Natural killer cell treated with Interleukin-12 subunit alpha and Interleukin-12 subunit beta and Interleukin-15 and Interleukin-18, amount 100 ng/mL, for 72 hours (primary cell): ENCODE measurements around the gene PLEKHA8. TPM values are rescaled to one million over a fixed set of nuclear protein-coding genes. Genes with fewer than 3 reads are reported as not detected.

Experiments used
- ATAC-seq, 2 donors: fragments of 150-1000 bp; cut with Tn5 transposase in 1 of 2; sonication (Bioruptor Pico), chemical (Tn5 transposase) in 1 of 2; 2 replicates each; pipeline ENCODE4 v1.10.0; 2021
- DNase-seq: peaks from one replicate; pipeline ENCODE4 v3.0.0; 2022; ENCODE audit warnings: low spot score
- H3K27ac Mint-ChIP-seq, 2 donors: 1 replicate in 1 of 2; 2 replicates in 1 of 2; pipeline ENCODE4 v1.8.0; 2022; ENCODE audit warnings: mixed read lengths in 2 of 2, mild to moderate bottlenecking in 1 of 2, moderate library complexity in 1 of 2
- H3K27me3 Mint-ChIP-seq, 2 donors: 1 replicate in 1 of 2; 2 replicates in 1 of 2; pipeline ENCODE4 v1.8.0; 2022; ENCODE audit warnings: mixed read lengths in 2 of 2
- H3K36me3 Mint-ChIP-seq: one replicate; pipeline ENCODE4 v1.8.0; 2022; ENCODE audit warnings: mixed read lengths
- H3K4me1 Mint-ChIP-seq, 2 donors: 1 replicate in 1 of 2; 2 replicates in 1 of 2; pipeline ENCODE4 v1.8.0; 2022; ENCODE audit warnings: low read depth in 2 of 2, mixed read lengths in 2 of 2, mild to moderate bottlenecking in 1 of 2
- H3K4me3 Mint-ChIP-seq: one replicate; pipeline ENCODE4 v1.8.0; 2022; ENCODE audit warnings: mixed read lengths
- H3K9me3 Mint-ChIP-seq: 2 replicates; pipeline ENCODE4 v1.8.0; 2022; ENCODE audit warnings: mixed read lengths
- total RNA-seq, 2 donors: library from RNA; stranded (reverse); gene quantifications; one replicate each; pipeline ENCODE4 v1.2.3, GENCODE V29; 2022

The PLEKHA8 gene, protein sequence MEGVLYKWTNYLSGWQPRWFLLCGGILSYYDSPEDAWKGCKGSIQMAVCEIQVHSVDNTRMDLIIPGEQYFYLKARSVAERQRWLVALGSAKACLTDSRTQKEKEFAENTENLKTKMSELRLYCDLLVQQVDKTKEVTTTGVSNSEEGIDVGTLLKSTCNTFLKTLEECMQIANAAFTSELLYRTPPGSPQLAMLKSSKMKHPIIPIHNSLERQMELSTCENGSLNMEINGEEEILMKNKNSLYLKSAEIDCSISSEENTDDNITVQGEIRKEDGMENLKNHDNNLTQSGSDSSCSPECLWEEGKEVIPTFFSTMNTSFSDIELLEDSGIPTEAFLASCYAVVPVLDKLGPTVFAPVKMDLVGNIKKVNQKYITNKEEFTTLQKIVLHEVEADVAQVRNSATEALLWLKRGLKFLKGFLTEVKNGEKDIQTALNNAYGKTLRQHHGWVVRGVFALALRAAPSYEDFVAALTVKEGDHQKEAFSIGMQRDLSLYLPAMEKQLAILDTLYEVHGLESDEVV
- 10 to 100 TPM; 15.0 to 17.1 TPM for total RNA-seq

DNA sequence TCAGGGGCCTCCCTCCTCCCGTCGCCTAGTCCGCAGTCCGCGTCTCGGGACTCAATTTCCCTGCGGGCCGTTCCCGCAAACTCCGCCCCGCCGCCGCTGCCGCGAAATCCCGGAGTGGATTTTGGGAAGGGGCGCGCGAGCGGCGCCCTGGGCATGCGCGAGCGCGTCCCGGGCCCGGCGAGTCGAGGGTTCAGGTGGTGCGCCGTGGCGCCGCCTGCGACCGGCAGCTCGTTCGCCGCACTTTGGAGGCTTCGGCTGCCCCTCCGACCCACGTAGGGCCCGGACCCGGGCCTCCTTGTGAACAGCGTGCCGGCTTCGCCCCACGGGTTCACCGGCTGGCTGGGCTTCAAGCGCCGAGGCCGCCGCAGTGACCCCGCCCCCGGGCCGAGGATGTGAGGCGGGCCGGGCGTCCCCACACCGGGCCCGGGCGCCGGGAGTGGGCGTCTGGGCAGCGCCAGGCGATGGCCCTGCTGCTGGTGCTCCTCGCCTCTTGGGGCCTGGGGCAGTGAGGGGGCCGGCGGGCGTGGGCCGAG lies at the start of gene PLEKHA8:
Gene PLEKHA8, plus strand, starts transcription at position 197 of the 533 bp plus-strand sequence. CDS start 351 bp downstream, outside the sequence.
- Mint-ChIP-seq H3K27ac (peak within 1 kb of the TSS; percentile 89 to 96), H3K4me3 (peak within 1 kb of the TSS; percentile 92), H3K36me3 (no peaks in the 10 kb centered on the region), H3K27me3 (no peaks in the 10 kb centered on the region), H3K9me3 (no peaks in the 10 kb centered on the region), H3K4me1 (peaks cover 35 to 49% of the 10 kb centered on the region in 2 donors)
- peak; percentile 93 for DNase-seq
- peak; percentile 77 to 82 for ATAC-seq

DNA sequence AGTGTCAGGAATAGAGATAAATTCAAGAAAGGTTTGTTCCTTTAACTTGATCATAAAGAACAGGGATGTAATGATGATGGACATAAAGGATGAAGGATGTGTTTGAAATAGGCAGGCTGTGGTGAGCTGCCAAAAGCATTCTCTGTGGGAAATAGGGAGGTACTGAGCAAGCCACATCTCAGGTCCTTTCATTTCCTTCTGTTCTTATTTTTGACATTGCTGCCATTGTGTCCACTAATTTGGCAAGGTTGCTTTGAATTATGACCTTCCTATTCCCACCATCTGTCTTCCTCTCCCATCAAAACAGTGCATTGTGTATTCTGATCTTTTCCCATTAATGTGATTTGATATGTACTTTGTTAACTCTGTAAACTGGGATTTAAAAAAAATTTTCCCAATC lies 48.1 kb upstream of the PLEKHA8 start:
- H3K27me3 Mint-ChIP-seq: no peaks in the 10 kb centered on the region
- H3K36me3 Mint-ChIP-seq: no peaks in the 10 kb centered on the region
- no peaks in the 10 kb centered on the region for H3K9me3 Mint-ChIP-seq
- peaks cover 0 to 6% of the 10 kb centered on the region in 2 donors for H3K4me1 Mint-ChIP-seq
- no peak overlapping the region for H3K27ac Mint-ChIP-seq
- no peak overlapping the region for H3K4me3 Mint-ChIP-seq
- DNase-seq: no peak
- ATAC-seq: no peak

DNA sequence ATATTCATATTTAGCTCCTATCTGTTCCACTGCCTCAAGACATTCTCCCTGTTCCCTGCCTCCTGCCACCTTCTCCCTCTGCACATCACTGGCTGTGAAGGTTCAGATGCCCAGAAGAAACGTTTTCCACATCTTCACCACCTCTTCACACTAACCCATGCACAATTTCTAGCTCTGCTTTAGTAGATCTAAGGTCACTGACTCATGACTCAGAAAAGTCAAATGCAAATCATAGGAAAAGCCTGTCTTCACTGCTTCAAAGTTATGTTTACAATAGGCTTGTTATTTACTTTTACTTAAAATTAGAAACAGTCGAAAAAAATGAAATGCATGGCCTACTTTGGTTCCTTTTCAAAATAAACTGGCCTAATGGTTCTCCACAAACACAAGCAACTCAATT lies 41.1 kb upstream of the PLEKHA8 start:
- no peak for ATAC-seq
- H3K9me3 Mint-ChIP-seq: no peaks in the 10 kb centered on the region
- peaks cover 0 to 28% of the 10 kb centered on the region in 2 donors for H3K27me3 Mint-ChIP-seq
- peaks cover 27% of the 10 kb centered on the region in 2 donors for H3K4me1 Mint-ChIP-seq
- DNase-seq: no peak
- H3K27ac Mint-ChIP-seq: peak overlapping the region; percentile 3 to 81
- no peaks in the 10 kb centered on the region for H3K36me3 Mint-ChIP-seq
- H3K4me3 Mint-ChIP-seq: no peak overlapping the region

DNA sequence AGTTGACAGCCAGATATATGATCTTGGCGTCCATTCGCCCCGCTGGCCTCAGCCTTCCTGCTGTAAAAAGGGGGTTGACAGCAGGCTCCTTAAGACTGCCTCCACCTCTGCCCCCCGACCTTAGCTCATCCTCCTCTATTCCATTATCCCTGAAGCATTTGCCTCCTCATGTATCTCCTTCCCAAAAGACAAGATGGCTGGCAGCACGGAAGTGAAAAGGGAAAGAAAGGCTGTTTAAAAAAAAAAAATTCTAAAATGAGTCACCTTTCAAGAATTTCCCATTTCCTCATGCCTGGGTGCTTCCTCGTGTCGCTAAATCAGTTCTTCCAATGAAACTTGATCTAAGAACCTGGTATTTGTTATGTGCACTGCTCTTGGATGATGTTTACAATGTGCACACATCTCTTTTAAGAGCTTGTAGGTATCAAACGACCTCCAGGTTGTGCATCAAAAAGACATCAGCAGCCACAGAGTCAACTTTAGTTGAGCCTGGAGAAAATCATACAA lies 40.3 kb upstream of the PLEKHA8 start:
- Mint-ChIP-seq H3K27ac (peak overlapping the region; percentile 81 to 89), H3K36me3 (no peaks in the 10 kb centered on the region), H3K27me3 (peaks cover 0 to 28% of the 10 kb centered on the region in 2 donors), H3K9me3 (no peaks in the 10 kb centered on the region), H3K4me3 (peak overlapping the region; percentile 87), H3K4me1 (peaks cover 27% of the 10 kb centered on the region in 2 donors)
- ATAC-seq: no peak
- no peak for DNase-seq

DNA sequence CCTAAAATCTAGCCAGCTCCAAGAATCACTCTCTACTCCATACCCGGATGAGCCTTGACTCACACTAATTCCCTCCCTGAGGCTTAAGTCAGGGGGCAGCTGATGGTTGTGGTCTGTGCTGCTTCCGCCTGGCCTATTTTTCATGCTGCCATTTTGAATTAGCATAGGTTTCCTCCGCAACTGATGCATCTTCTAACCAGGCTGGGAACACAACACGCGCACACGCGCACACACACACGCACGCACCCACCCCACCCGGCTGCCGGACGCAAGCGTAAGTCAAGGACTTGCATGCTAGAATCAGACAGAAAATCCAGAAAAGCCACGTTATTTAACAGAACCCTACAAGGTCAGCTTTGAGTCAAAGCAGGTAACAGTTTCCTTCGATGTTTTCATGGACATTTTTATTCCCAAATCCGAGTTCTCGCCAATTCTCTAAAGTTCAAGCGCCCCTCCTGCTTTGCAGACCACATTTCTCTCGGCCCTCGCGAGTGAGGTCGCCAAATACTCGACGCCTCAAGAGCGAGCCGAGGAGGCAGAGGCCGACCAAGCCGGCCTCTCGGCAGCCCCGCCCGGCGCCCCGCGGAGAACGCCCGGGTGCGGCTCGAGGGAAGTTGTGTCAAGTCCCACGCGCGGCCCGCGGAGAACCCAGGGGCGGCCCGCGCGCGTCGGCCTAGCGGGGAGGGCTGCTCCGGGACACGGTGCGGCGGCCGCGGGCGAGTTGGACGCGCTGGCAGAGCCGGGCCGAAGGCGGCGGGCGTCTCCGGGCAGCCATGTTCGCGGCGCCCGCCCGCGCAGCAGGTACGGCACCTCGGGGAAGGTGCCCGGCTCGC lies 39.6 kb upstream of the PLEKHA8 start:
- DNase-seq (peak; percentile 69), ATAC-seq (peak; percentile 73 to 77)
- Mint-ChIP-seq H3K4me1 (peaks cover 26 to 27% of the 10 kb centered on the region in 2 donors), H3K9me3 (no peaks in the 10 kb centered on the region), H3K27me3 (peaks cover 0 to 28% of the 10 kb centered on the region in 2 donors), H3K4me3 (peak overlapping the region; percentile 87), H3K36me3 (no peaks in the 10 kb centered on the region), H3K27ac (peak overlapping the region; percentile 81 to 89)

DNA sequence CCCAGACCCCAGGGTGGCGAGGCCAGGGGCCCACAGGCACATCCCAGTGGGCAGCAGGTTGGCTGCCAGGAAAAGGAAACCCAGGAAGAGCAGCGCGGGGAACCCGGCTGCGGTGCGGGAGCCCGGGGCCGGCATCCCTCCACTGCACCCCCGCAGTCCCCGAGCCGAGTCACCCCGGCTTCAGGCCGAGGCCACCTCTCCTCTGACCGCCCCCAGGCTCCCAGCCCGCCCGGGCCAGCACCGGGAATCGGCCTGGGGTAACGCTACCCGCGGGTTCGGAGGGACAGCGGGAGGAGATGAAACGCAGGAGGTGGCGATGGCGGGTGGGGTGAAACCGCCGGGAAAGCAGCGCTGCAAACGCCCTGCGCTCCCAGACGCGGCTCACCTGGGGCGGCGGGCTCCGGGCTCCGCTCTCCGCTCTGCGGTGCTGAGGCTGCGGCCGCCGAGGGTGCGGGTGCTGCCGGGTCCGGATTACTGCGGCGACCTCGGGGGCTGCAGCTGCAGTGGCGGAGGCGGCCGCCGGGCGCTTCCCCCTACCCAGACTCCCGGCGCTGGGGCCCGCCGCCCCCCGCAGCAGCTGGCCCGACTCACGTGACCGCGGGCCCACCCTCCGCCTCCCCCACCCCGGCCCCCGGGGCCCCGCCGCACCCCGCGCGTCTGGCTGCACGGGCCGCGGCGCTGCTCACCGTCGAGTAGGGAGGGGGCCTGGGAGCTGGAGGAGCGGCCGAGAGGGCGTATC lies 38.8 kb upstream of the PLEKHA8 start, which contains the start of gene SCRN1:
Gene SCRN1, minus strand, starts transcription at position 545 of the 739 bp plus-strand sequence. CDS start 20,734 bp downstream, outside the sequence.
- no peaks in the 10 kb centered on the region for H3K36me3 Mint-ChIP-seq
- H3K27me3 Mint-ChIP-seq: peaks cover 0 to 28% of the 10 kb centered on the region in 2 donors
- peaks cover 24 to 27% of the 10 kb centered on the region in 2 donors for H3K4me1 Mint-ChIP-seq
- peak within 1 kb of the TSS; percentile 81 to 89 for H3K27ac Mint-ChIP-seq
- peak within 1 kb of the TSS; percentile 87 for H3K4me3 Mint-ChIP-seq
- DNase-seq (peak; percentile 64), ATAC-seq (peak; percentile 56 to 73)
- H3K9me3 Mint-ChIP-seq: no peaks in the 10 kb centered on the region

DNA sequence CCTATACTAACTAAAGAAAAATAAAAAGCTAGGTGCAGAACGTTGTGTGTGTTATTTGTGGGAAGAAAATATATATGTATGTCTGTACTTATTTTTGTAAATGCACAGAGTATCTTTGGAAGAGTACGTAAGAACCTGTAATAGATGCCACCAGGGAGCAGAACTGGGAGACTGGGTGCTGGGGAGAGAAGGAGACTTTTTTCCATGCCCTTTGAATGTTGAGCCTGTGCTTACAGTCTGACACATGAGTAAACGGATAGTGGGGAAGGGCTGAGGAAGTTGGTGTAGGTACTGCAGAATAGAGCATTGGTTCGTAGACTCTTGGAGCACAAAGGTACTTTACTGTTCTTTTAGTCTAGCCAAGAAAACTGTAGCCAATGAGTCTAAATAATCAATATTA lies 37.3 kb upstream of the PLEKHA8 start:
- Mint-ChIP-seq H3K4me3 (no peak overlapping the region), H3K36me3 (no peaks in the 10 kb centered on the region), H3K27ac (peak overlapping the region in 1 of 2 donors; percentile 82), H3K9me3 (no peaks in the 10 kb centered on the region), H3K27me3 (peaks cover 0 to 28% of the 10 kb centered on the region in 2 donors), H3K4me1 (peaks cover 18 to 21% of the 10 kb centered on the region in 2 donors)
- no peak for DNase-seq
- no peak for ATAC-seq

DNA sequence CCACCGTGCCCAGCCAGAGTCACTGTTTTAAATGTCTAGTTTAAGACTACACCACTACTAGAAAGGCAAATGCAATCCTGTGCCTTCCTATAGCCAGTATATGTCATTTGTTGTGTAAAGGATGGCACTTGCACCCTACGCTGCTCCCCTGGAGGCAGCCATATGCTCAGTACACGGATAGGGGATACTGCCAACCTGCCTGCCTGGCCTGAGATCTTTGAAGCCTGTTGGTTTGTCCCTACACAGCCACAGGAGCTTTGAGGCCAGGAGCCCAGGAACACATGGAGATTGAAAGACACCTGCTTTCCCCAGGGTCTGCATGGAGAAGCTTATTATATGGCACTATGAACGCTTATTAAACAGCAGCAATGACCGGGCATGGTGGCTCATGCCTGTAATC lies 36.3 kb upstream of the PLEKHA8 start:
- peaks cover 3 to 34% of the 10 kb centered on the region in 2 donors for H3K27me3 Mint-ChIP-seq
- peaks cover 18 to 19% of the 10 kb centered on the region in 2 donors for H3K4me1 Mint-ChIP-seq
- no peak for ATAC-seq
- no peak for DNase-seq
- H3K36me3 Mint-ChIP-seq: peaks cover 7% of the 10 kb centered on the region
- H3K9me3 Mint-ChIP-seq: peaks cover 4% of the 10 kb centered on the region
- H3K4me3 Mint-ChIP-seq: no peak overlapping the region
- H3K27ac Mint-ChIP-seq: no peak overlapping the region

DNA sequence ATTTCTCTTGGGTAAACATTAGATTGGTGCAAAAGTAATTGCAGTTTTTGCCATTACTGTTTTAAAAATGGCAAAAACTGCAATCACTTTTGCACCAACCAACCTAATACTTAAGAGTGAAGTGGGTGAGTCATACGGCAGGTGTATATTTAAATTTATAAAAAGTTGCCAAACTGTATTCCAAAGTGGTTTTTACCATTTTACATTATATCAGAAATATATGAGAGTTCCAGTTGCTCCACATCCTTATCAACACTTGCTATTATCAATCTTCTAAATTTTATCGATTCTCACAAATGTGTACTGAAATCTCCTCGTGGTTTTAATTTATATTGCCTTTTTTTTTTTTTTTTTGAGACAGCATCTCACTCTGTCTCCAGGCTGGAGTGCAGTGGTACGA lies 35.1 kb upstream of the PLEKHA8 start:
- no peak for DNase-seq
- H3K27me3 Mint-ChIP-seq: peaks cover 3 to 31% of the 10 kb centered on the region in 2 donors
- peaks cover 9 to 10% of the 10 kb centered on the region in 2 donors for H3K4me1 Mint-ChIP-seq
- no peak for ATAC-seq
- H3K9me3 Mint-ChIP-seq: peaks cover 4% of the 10 kb centered on the region
- H3K36me3 Mint-ChIP-seq: peaks cover 13% of the 10 kb centered on the region
- no peak overlapping the region for H3K27ac Mint-ChIP-seq
- no peak overlapping the region for H3K4me3 Mint-ChIP-seq

DNA sequence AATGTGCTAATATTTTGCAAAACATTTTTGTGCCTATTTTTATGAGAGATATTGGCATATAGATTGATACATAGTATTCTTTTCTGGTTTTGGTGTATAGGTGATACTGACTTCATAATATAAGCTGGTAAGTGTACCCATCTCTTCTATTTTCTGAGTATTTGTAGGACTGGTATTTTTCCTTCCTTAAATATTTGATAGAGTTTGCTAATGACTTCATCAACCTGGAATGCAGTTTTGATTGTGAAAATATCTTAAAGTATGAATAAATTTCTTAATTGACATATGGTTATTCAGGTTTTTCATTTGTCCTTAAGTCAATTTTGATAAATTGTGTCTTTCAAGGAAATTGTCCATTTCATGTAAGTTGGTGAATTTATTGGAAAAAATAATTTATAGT lies 32.6 kb upstream of the PLEKHA8 start:
- ATAC-seq: no peak
- Mint-ChIP-seq H3K27ac (no peak overlapping the region), H3K27me3 (peaks cover 3 to 21% of the 10 kb centered on the region in 2 donors), H3K4me1 (no peaks in the 10 kb centered on the region), H3K9me3 (peaks cover 4% of the 10 kb centered on the region), H3K36me3 (peaks cover 13% of the 10 kb centered on the region), H3K4me3 (no peak overlapping the region)
- no peak for DNase-seq

DNA sequence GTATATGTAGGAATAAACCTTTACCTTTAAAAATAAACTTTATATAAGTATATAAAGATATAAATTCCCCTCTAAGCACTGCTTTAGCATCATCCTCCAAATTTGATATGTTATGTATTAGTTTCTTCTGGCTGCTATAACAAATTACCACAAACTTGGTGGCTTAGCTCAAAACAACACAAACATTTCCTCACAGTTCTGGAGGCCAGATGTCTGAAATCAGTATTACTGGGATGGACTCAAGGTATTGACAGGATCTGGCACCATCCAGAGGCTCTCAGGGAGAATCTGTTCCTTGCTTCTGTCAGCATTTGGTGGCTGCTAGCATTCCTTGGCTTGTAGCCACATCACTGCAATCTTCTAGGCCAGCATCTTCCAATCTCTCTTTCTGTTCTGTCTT lies 31.9 kb upstream of the PLEKHA8 start:
- peaks cover 3 to 15% of the 10 kb centered on the region in 2 donors for H3K27me3 Mint-ChIP-seq
- H3K9me3 Mint-ChIP-seq: peaks cover 4% of the 10 kb centered on the region
- DNase-seq: no peak
- H3K4me3 Mint-ChIP-seq: no peak overlapping the region
- no peak for ATAC-seq
- peaks cover 13% of the 10 kb centered on the region for H3K36me3 Mint-ChIP-seq
- no peaks in the 10 kb centered on the region for H3K4me1 Mint-ChIP-seq
- H3K27ac Mint-ChIP-seq: no peak overlapping the region

DNA sequence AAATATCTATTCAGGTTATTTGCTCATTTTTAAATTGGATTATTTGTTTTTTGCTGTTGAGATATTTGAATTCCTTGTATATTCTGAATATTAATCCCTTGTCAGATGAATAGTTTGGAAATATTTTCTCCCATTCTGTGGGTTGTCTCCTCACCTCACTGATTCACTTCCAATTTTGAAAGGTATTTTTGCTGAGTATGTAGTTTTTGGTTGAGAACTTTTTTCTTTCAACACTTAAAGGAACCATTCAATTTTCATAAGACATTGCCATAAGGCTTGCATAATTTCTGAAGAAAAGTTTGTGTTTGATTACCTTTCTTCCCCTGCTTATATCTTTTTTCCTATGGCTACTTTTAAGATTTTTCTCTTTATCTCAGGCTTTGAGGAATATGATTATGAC lies 29.7 kb upstream of the PLEKHA8 start:
- no peaks in the 10 kb centered on the region for H3K4me1 Mint-ChIP-seq
- ATAC-seq (no peak), DNase-seq (no peak)
- H3K27ac Mint-ChIP-seq: no peak overlapping the region
- H3K9me3 Mint-ChIP-seq: peaks cover 4% of the 10 kb centered on the region
- H3K36me3 Mint-ChIP-seq: peaks cover 13% of the 10 kb centered on the region
- no peak overlapping the region for H3K4me3 Mint-ChIP-seq
- H3K27me3 Mint-ChIP-seq: peaks cover 3 to 15% of the 10 kb centered on the region in 2 donors

DNA sequence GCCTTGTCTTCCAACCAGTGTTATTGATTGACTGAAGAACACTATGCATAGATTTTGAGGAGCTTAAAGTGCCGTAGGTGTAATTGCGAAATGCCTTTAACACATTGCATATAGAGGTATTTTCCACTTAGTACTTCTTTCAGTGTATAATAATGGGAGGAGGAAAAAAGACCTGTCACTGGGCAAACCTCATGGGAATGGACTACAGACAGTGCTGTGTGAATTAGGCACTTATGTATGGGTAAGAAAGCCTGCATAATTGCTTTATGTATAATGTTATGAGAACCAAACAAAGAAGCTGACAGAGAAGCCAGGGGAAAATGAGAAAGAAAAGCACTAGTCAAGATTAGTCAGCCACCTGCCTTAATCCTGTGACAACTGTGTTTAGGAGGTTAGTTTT lies 26.2 kb upstream of the PLEKHA8 start:
- Mint-ChIP-seq H3K27me3 (peaks cover 0 to 6% of the 10 kb centered on the region in 2 donors), H3K9me3 (no peaks in the 10 kb centered on the region), H3K4me1 (no peaks in the 10 kb centered on the region), H3K27ac (no peak overlapping the region), H3K36me3 (peaks cover 5% of the 10 kb centered on the region), H3K4me3 (no peak overlapping the region)
- ATAC-seq (no peak), DNase-seq (no peak)
